Testis (tissue), 3 donors: ENCODE measurements around the gene C12orf42. TPM values are rescaled to one million over a fixed set of nuclear protein-coding genes. Genes with fewer than 3 reads are reported as not detected.

Experiments used
- DNase-seq: peaks from one replicate; pipeline ENCODE4 v3.0.0-alpha.2; 2019
- H3K27ac ChIP-seq, 2 donors: fragments of 200-600 bp; sonication (generic); one replicate each; pipeline ENCODE4 v1.5.1; 2019
- H3K27me3 ChIP-seq: fragments of 200-600 bp; sonication (generic); one replicate; pipeline ENCODE4 v1.5.1; 2019
- H3K36me3 ChIP-seq: fragments of 200-600 bp; sonication (generic); one replicate; pipeline ENCODE4 v1.5.1; 2017; ENCODE audit warnings: low read depth; ENCODE audit errors: missing control alignments
- H3K4me1 ChIP-seq: fragments of 200-600 bp; sonication (generic); one replicate; pipeline ENCODE4 v1.5.1; 2019
- H3K4me3 ChIP-seq, 2 donors: fragments of 200-600 bp; sonication (generic); one replicate each; pipeline ENCODE4 v1.5.1; 2017 to 2019
- H3K9me3 ChIP-seq: fragments of 200-600 bp; sonication (generic); one replicate; pipeline ENCODE4 v1.5.1; 2017
- CTCF ChIP-seq, 3 experiments: fragments of 450-650 bp in 2 of 3; fragments of 200-600 bp in 1 of 3; sonication (generic) in 1 of 3; IDR thresholded peaks; one replicate each; pipeline ENCODE4 v1.5.1; 2016 to 2019; ENCODE audit warnings: antibody characterized with exemption in 3 of 3, mild to moderate bottlenecking in 2 of 3, moderate library complexity in 1 of 3
- POLR2A ChIP-seq: fragments of 450-650 bp; IDR thresholded peaks from one replicate; pipeline ENCODE4 v1.6.1; 2017; ENCODE audit warnings: antibody characterized with exemption, mild to moderate bottlenecking, moderate library complexity
- WGBS, 2 donors: methylation state at CpG; one replicate each; pipeline ENCODE4 v1.1.5; 2018; 5-methylcytosine and 5-hydroxymethylcytosine counted together
- intact Hi-C: fragments of 100-400 bp; cut with DNase I; formaldehyde crosslinking; loops from one replicate; pipeline ENCODE4 v1.15.1; 2023; ENCODE audit warnings: low total_unique reads
- polyA plus RNA-seq: library from polyadenylated mRNA; stranded (reverse); fragments of 350-450 nt; fragmentation: Illumina TruSeq; extraction: RNeasy Lipid Tissue Mini Kit (QIAGEN cat#74804); gene quantifications from one replicate; pipeline ENCODE4 v1.2.3, GENCODE V29; 2014; ENCODE audit warnings: low read depth, low replicate concordance; ENCODE audit not compliant: insufficient read depth
- total RNA-seq, 2 donors: library from RNA; depleted of rRNA; stranded (reverse); fragments of >200 nt; gene quantifications; one replicate each; pipeline ENCODE4 v1.2.3, GENCODE V29; 2016

C12orf42 gene
- total and polyA plus RNA-seq, 3 donors from 2014 or later = 22.5 to 57.9 (median 46.8) TPM

- Histone ChIP-seq H3K9me3 (no peaks in the 10 kb centered on the region), H3K27me3 (no peaks in the 10 kb centered on the region), H3K27ac (no peak overlapping the region), H3K36me3 (no peaks in the 10 kb centered on the region), H3K4me3 (no peak overlapping the region), H3K4me1 (no peaks in the 10 kb centered on the region)
- no peak for DNase-seq
- TF ChIP-seq POLR2A (no peak), CTCF (IDR thresholded peaks at IDR 0.05) (no peak)
- WGBS, 2 donors = 77 to 88% methylated on average over 2 of the region's 2 CpGs
- intact Hi-C loops = no loop called here
These were observed 25.0 kb upstream of the C12orf42 start for GRCh38 chr12:103520686-103521215.

GRCh38 chr12:103519632-103520031 is 23.9 kb upstream of the C12orf42 start:
- TF ChIP-seq POLR2A (no peak), CTCF (IDR thresholded peaks at IDR 0.05) (no peak)
- Histone ChIP-seq H3K4me3 (no peak overlapping the region), H3K9me3 (no peaks in the 10 kb centered on the region), H3K27me3 (no peaks in the 10 kb centered on the region), H3K36me3 (no peaks in the 10 kb centered on the region), H3K27ac (no peak overlapping the region), H3K4me1 (no peaks in the 10 kb centered on the region)
- DNase-seq = no peak
- intact Hi-C loops = no loop called here
- WGBS, 2 donors = 78 to 89% methylated on average over 2 of the region's 2 CpGs

DNA sequence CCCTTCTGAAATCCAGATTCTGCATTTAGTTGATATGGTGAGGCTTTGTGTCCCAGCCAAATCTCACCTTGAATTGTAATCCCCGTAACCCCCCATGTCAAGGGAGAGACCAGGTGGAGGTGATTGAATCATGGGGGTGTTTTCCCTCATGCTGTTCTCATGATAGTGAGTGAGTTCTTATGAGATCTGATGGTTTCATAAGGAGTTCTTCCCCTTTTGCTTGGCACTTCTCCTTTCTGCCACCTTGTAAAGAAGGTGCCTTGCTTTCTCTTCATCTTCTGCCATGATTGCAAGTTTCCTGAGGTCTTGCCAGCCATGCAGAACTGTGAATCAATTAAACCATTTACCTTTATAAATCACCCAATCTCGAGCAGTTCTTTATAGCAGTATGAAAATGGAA is 23.1 kb upstream of the C12orf42 start:
- no peak for DNase-seq
- intact Hi-C loops = no loop called here
- 83 to 85% methylated on average over 2 of the region's 2 CpGs for WGBS, 2 donors

DNA sequence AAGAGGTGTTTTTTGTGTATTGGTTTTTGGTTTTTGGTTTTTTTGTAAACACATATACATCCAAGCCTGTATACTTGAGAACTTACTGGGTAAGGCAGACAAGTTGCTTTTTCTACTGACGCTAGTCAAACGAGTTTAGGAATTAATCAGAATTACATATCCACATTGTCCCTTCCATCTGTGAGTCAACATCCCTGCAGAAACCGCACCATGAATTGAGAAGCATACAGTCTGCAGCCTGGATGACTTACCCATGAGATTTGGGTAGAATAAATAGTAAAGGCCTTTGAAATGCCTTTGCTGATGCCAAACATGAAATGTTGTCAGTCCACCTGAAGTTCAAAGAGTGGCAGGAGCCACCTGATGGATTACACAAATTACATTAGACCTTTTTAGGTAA is 21.4 kb upstream of the C12orf42 start:
- no peaks in the 10 kb centered on the region for H3K9me3 ChIP-seq
- no peak overlapping the region for H3K4me3 ChIP-seq
- H3K36me3 ChIP-seq = no peaks in the 10 kb centered on the region
- 91 to 93% methylated on average over 3 of the region's 3 CpGs for WGBS, 2 donors
- intact Hi-C loops = no loop called here
- no peaks in the 10 kb centered on the region for H3K4me1 ChIP-seq
- no peaks in the 10 kb centered on the region for H3K27me3 ChIP-seq
- TF ChIP-seq POLR2A (no peak), CTCF (IDR thresholded peaks at IDR 0.05) (no peak)
- H3K27ac ChIP-seq = no peak overlapping the region
- DNase-seq = no peak

More for the DNA sequence above, 23.1 kb upstream of the C12orf42 start:
- H3K9me3 ChIP-seq = no peaks in the 10 kb centered on the region
- H3K4me1 ChIP-seq = no peaks in the 10 kb centered on the region
- TF ChIP-seq CTCF (IDR thresholded peaks at IDR 0.05) (no peak), POLR2A (no peak)
- H3K27me3 ChIP-seq = no peaks in the 10 kb centered on the region
- no peaks in the 10 kb centered on the region for H3K36me3 ChIP-seq
- no peak overlapping the region for H3K4me3 ChIP-seq
- no peak overlapping the region for H3K27ac ChIP-seq

GRCh38 chr12:103515341-103515740 is 19.6 kb upstream of the C12orf42 start:
- Histone ChIP-seq H3K27me3 (no peaks in the 10 kb centered on the region), H3K9me3 (no peaks in the 10 kb centered on the region), H3K27ac (no peak overlapping the region), H3K36me3 (no peaks in the 10 kb centered on the region), H3K4me1 (no peaks in the 10 kb centered on the region), H3K4me3 (no peak overlapping the region)
- no peak for TF ChIP-seq CTCF (IDR thresholded peaks at IDR 0.05)
- TF ChIP-seq POLR2A = no peak
- DNase-seq = no peak
- intact Hi-C loops = no loop called here
